ENCODE results near the gene RBM45. TPM values are rescaled to one million over a fixed set of nuclear protein-coding genes. Genes with fewer than 3 reads are reported as not detected.
"Not testable (repeated sequence)": the region's sequence is repeated elsewhere in the genome, so short reads cannot be mapped to it uniquely, and the experiment has no call there.

Gene RBM45
- total RNA-seq, 1 experiment from 2014 or later, result 7.4 TPM

DNA sequence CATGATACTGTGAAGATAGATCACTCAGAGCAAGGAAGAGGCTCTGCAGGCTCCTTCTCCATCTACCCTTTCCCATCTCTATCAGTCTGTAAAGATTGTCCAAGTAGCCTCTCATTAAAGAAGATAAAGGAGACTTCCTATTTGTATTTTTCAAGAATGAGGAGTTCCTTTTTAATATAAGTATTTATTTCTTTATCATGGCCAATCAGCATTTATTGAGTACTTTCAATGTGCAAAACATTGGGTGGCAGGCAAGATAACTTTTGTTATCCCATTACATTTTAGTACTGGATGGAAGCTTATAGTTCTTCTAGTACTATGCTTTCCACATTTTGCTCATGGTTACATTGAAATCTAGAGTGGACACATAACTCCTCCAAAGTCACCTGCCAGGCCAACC is 36.1 kb upstream of the RBM45 start:
- Histone ChIP-seq H3K27me3 (ENCODE audit: insufficient read depth, low read length) (no peaks in the 10 kb centered on the region), H3K36me3 (ENCODE audit: control insufficient read depth in 1 of 2, insufficient read depth in 2 of 2, low read length in 2 of 2) (no peaks in the 10 kb centered on the region), H4K20me1 (ENCODE audit: insufficient read depth) (no peaks in the 10 kb centered on the region), H2AFZ (ENCODE audit: low read depth, low read length, poor library complexity, severe bottlenecking) (no peak overlapping the region), H3K4me2 (ENCODE audit: low read length) (no peak overlapping the region), H3K9me2 (ENCODE audit: insufficient read depth) (no peaks in the 10 kb centered on the region), H3K27ac (ENCODE audit: low read depth, low read length) (no peak overlapping the region), H3K9me3 (ENCODE audit: control insufficient read depth in 1 of 2, insufficient read depth in 1 of 2, low read depth in 1 of 2, low read length in 2 of 2) (no peaks in the 10 kb centered on the region), H3K4me3 (replicated peaks in 1 of 2; ENCODE audit: low read depth in 1 of 2, low read length in 2 of 2) (no peak overlapping the region), H3K9ac (ENCODE audit: low read length) (no peak overlapping the region), H3K4me1 (ENCODE audit: control insufficient read depth in 1 of 2, insufficient read depth in 2 of 2, low read length in 2 of 2) (peaks cover 20 to 32% of the 10 kb centered on the region in 2 experiments), H3K79me2 (ENCODE audit: insufficient read depth, low read length) (no peaks in the 10 kb centered on the region)
- intact Hi-C loops (cut with micrococcal nuclease), result no loop called here
- ChIA-PET RAD21 (ENCODE audit: low non-redundant PET in 1 of 2, low total read pairs in 2 of 2, uncharacterized antibody in 2 of 2, unreplicated experiment in 2 of 2) (no interaction called here), POLR2A (no interaction called here), CTCF (no interaction called here)
- no peak for TF ChIP-seq YY1 (IDR thresholded peaks at IDR 0.05; ENCODE audit: extremely low read depth, insufficient replicate concordance, low read depth, low read length)
- TF ChIP-seq TCF7L2 (IDR thresholded peaks at IDR 0.05; ENCODE audit: borderline replicate concordance, extremely low read depth, insufficient read depth, insufficient read length), result no peak
- TF ChIP-seq SP1 (IDR thresholded peaks at IDR 0.05; ENCODE audit: low read depth), result no peak
- TF ChIP-seq ZNF274 (IDR thresholded peaks at IDR 0.05; ENCODE audit: low read depth, low read length), result no peak
- TF ChIP-seq FOSL1 (IDR thresholded peaks at IDR 0.05; ENCODE audit: low read depth), result no peak
- TF ChIP-seq, protein P1, sequence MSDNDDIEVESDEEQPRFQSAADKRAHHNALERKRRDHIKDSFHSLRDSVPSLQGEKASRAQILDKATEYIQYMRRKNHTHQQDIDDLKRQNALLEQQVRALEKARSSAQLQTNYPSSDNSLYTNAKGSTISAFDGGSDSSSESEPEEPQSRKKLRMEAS (IDR thresholded peaks at IDR 0.05), result no peak
- no peak for TF ChIP-seq CEBPB (IDR thresholded peaks at IDR 0.05; ENCODE audit: low read depth)
- TF ChIP-seq SRF (IDR thresholded peaks at IDR 0.05; ENCODE audit: low read depth), result no peak
- TF ChIP-seq POLR2A (IDR thresholded peaks at IDR 0.05; ENCODE audit: borderline replicate concordance, extremely low read depth, insufficient read depth, insufficient read length), result no peak
- no peak for TF ChIP-seq EZH2phosphoT487 (IDR thresholded peaks at IDR 0.05; ENCODE audit: borderline replicate concordance)
- no TSS peak for BruUV-seq (replicated peaks)
- no peak for DNase-seq (ENCODE audit: low read depth, low spot score)
- ATAC-seq, result no peak

GRCh38 chr2:178079279-178079678 is 33.0 kb upstream of the RBM45 start:
- H4K20me1 ChIP-seq (ENCODE audit: insufficient read depth); RAD21 ChIA-PET (ENCODE audit: low non-redundant PET in 1 of 2, low total read pairs in 2 of 2, uncharacterized antibody in 2 of 2, unreplicated experiment in 2 of 2): not testable (repeated sequence)

More at GRCh38 chr2:178079279-178079678, 33.0 kb upstream of the RBM45 start:
- H3K4me3 ChIP-seq (replicated peaks in 1 of 2; ENCODE audit: low read depth in 1 of 2, low read length in 2 of 2); DNase-seq (ENCODE audit: low read depth, low spot score); H3K4me2 ChIP-seq (ENCODE audit: low read length); H3K27ac ChIP-seq (ENCODE audit: low read depth, low read length); H3K27me3 ChIP-seq (ENCODE audit: insufficient read depth, low read length); CTCF ChIA-PET; H2AFZ ChIP-seq (ENCODE audit: low read depth, low read length, poor library complexity, severe bottlenecking); H3K9ac ChIP-seq (ENCODE audit: low read length); H3K4me1 ChIP-seq (ENCODE audit: control insufficient read depth in 1 of 2, insufficient read depth in 2 of 2, low read length in 2 of 2); H3K79me2 ChIP-seq (ENCODE audit: insufficient read depth, low read length); H3K36me3 ChIP-seq (ENCODE audit: control insufficient read depth in 1 of 2, insufficient read depth in 2 of 2, low read length in 2 of 2); H3K9me3 ChIP-seq (ENCODE audit: control insufficient read depth in 1 of 2, insufficient read depth in 1 of 2, low read depth in 1 of 2, low read length in 2 of 2); intact Hi-C loops (cut with micrococcal nuclease); POLR2A ChIA-PET; ATAC-seq; H3K9me2 ChIP-seq (ENCODE audit: insufficient read depth); BruUV-seq (replicated peaks): not testable (repeated sequence)

All from HCT116 (cell line).